H1 (cell line): ENCODE measurements around the gene ELAPOR2. TPM values are rescaled to one million over a fixed set of nuclear protein-coding genes. Genes with fewer than 3 reads are reported as not detected.
"Not testable (repeated sequence)": the region's sequence is repeated elsewhere in the genome, so short reads cannot be mapped to it uniquely, and the experiment has no call there.

Experiments used
- CTCF ChIA-PET: fragments of 300-600 bp; sonication (Branson Sonifier 250); formaldehyde crosslinking; loops from one replicate; lab custom pipeline; 2021; ENCODE audit not compliant: partially characterized antibody; lab: Charles Lee
- POLR2A ChIA-PET: fragments of 300-600 bp; sonication (Branson Sonifier 250); formaldehyde crosslinking; loops from one replicate; lab custom pipeline; 2021; ENCODE audit warnings: inconsistent platforms; ENCODE audit not compliant: partially characterized antibody; lab: Charles Lee
- DNase-seq, 2 experiments: peaks; one replicate each; pipeline versions ENCODE4 v3.0.0 to v3.0.0-alpha.2; 2010 to 2022; ENCODE audit warnings: low spot score in 2 of 2, low read depth in 1 of 2, mixed read lengths in 1 of 2
- FAIRE-seq: peaks from 2 replicates; lab custom pipeline; 2011; peaks lifted over from hg19 to GRCh38; lab: Jason Lieb, UNC
- H2AFZ ChIP-seq: 2 replicates; pipeline ENCODE4 v1.8.1; 2012; ENCODE audit warnings: low read length, inconsistent platforms
- H2AK5ac ChIP-seq: 2 replicates; pipeline ENCODE4 v1.6.1; 2013; ENCODE audit warnings: low read depth, low read length
- H2BK120ac ChIP-seq: replicated peaks from 2 replicates; pipeline ENCODE3; 2013; ENCODE audit warnings: low read depth, low read length, inconsistent platforms
- H2BK12ac ChIP-seq: 2 replicates; pipeline ENCODE4 v1.6.1; 2013; ENCODE audit warnings: low read depth, low read length
- H2BK15ac ChIP-seq: 2 replicates; pipeline ENCODE4 v1.6.1; 2013; ENCODE audit warnings: low read length
- H2BK20ac ChIP-seq: 2 replicates; pipeline ENCODE4 v1.6.1; 2013; ENCODE audit warnings: low read length
- H2BK5ac ChIP-seq: 2 replicates; pipeline ENCODE4 v1.6.1; 2013; ENCODE audit warnings: low read depth, low read length
- H3K14ac ChIP-seq: 2 replicates; pipeline ENCODE4 v1.6.1; 2013; ENCODE audit warnings: inconsistent platforms; ENCODE audit not compliant: insufficient read length
- H3K18ac ChIP-seq: 2 replicates; pipeline ENCODE4 v1.6.1; 2013; ENCODE audit warnings: low read length; ENCODE audit errors: extremely low read depth
- H3K23ac ChIP-seq: 2 replicates; pipeline ENCODE4 v1.6.1; 2013; ENCODE audit warnings: inconsistent platforms; ENCODE audit not compliant: insufficient read length
- H3K23me2 ChIP-seq: 2 replicates; pipeline ENCODE4 v1.6.1; 2013; ENCODE audit warnings: low read depth, low read length
- H3K27ac ChIP-seq: 2 replicates; pipeline ENCODE4 v1.6.1; 2011; ENCODE audit warnings: low read depth, low read length, inconsistent platforms
- H3K27me3 ChIP-seq, 4 experiments: replicated peaks in 1 of 4; 1 replicate in 1 of 4; 2 replicates in 3 of 4; pipeline versions ENCODE4 v1.6.1 to v1.8.1; 2011 to 2013; ENCODE audit warnings: low read length in 3 of 4, mild to moderate bottlenecking in 3 of 4, inconsistent platforms in 2 of 4, mixed read lengths in 2 of 4, moderate library complexity in 1 of 4; ENCODE audit not compliant: control insufficient read depth in 3 of 4, insufficient read depth in 3 of 4; ENCODE audit errors: extremely low read depth in 1 of 4
- H3K36me3 ChIP-seq, 4 experiments: 2 replicates each; pipeline versions ENCODE4 v1.6.1 to v1.8.1; 2011 to 2013; ENCODE audit warnings: mild to moderate bottlenecking in 4 of 4, low read length in 3 of 4, moderate library complexity in 2 of 4, control low read depth in 1 of 4, inconsistent platforms in 1 of 4; ENCODE audit not compliant: insufficient read depth in 4 of 4, control insufficient read depth in 2 of 4
- H3K4ac ChIP-seq: replicated peaks from 2 replicates; pipeline ENCODE3; 2013; ENCODE audit warnings: low read length, low read depth, mixed read lengths, inconsistent platforms; ENCODE audit not compliant: insufficient read length
- H3K4me1 ChIP-seq, 4 experiments: replicated peaks in 1 of 4; 1 replicate in 1 of 4; 2 replicates in 3 of 4; pipeline versions ENCODE4 v1.6.1 to v1.8.1; 2011 to 2013; ENCODE audit warnings: low read length in 3 of 4, inconsistent platforms in 2 of 4, mixed read lengths in 1 of 4; ENCODE audit not compliant: insufficient read depth in 4 of 4, control insufficient read depth in 3 of 4
- H3K4me2 ChIP-seq, 2 experiments: 2 replicates each; pipeline versions ENCODE4 v1.6.1 to v1.8.1; 2011 to 2013; ENCODE audit warnings: low read depth in 2 of 2, low read length in 2 of 2, control low read depth in 1 of 2, inconsistent platforms in 1 of 2, mild to moderate bottlenecking in 1 of 2; ENCODE audit not compliant: insufficient read depth in 1 of 2
- H3K4me3 ChIP-seq, 4 experiments: fragments of 200-600, 300-600 bp in 1 of 4; sonication (generic), shearing (Covaris generic), sonication (Bioruptor Twin) in 1 of 4; 2 replicates each; pipeline versions ENCODE4 v1.5.1 to v1.8.1; 2011 to 2016; ENCODE audit warnings: low read length in 4 of 4, low read depth in 3 of 4, control low read depth in 2 of 4, inconsistent platforms in 2 of 4, mild to moderate bottlenecking in 2 of 4, mixed read lengths in 1 of 4, moderate library complexity in 1 of 4; ENCODE audit not compliant: insufficient read depth in 2 of 4; ENCODE audit errors: extremely low read depth in 1 of 4
- H3K56ac ChIP-seq: replicated peaks from 2 replicates; pipeline ENCODE3; 2013; ENCODE audit warnings: low read depth, mild to moderate bottlenecking, mixed read lengths, low read length, inconsistent platforms; ENCODE audit not compliant: insufficient read length
- H3K79me1 ChIP-seq: 2 replicates; pipeline ENCODE4 v1.6.1; 2013; ENCODE audit warnings: low read depth, low read length, control low read depth
- H3K79me2 ChIP-seq, 2 experiments: 2 replicates each; pipeline versions ENCODE4 v1.6.1 to v1.8.1; 2012 to 2013; ENCODE audit warnings: low read length in 2 of 2, mild to moderate bottlenecking in 2 of 2, inconsistent platforms in 1 of 2; ENCODE audit not compliant: insufficient read depth in 2 of 2, control insufficient read depth in 1 of 2
- H3K9ac ChIP-seq, 4 experiments: replicated peaks in 1 of 4; 1 replicate in 1 of 4; 2 replicates in 3 of 4; pipeline versions ENCODE4 v1.6.1 to v1.8.1; 2011 to 2013; ENCODE audit warnings: low read depth in 3 of 4, low read length in 3 of 4, control low read depth in 2 of 4, mild to moderate bottlenecking in 2 of 4, moderate library complexity in 2 of 4, inconsistent platforms in 1 of 4; ENCODE audit errors: extremely low read depth in 1 of 4
- H3K9me3 ChIP-seq, 2 experiments: 2 replicates each; pipeline versions ENCODE4 v1.6.1 to v1.8.1; 2012 to 2013; ENCODE audit warnings: mild to moderate bottlenecking in 2 of 2, moderate library complexity in 2 of 2, control low read depth in 1 of 2, inconsistent platforms in 1 of 2, low read depth in 1 of 2, low read length in 1 of 2, mixed read lengths in 1 of 2; ENCODE audit not compliant: insufficient read depth in 2 of 2
- H4K20me1 ChIP-seq, 2 experiments: replicated peaks in 1 of 2; 2 replicates each; pipeline versions ENCODE3 to v1.8.1; 2011 to 2013; ENCODE audit warnings: inconsistent platforms in 2 of 2, low read length in 2 of 2, mild to moderate bottlenecking in 1 of 2; ENCODE audit not compliant: insufficient read depth in 2 of 2, control insufficient read depth in 1 of 2
- H4K5ac ChIP-seq: 2 replicates; pipeline ENCODE4 v1.6.1; 2013; ENCODE audit warnings: low read length, low read depth, mixed read lengths, inconsistent platforms; ENCODE audit not compliant: insufficient read length
- H4K8ac ChIP-seq: 2 replicates; pipeline ENCODE4 v1.8.0; 2013; ENCODE audit warnings: mild to moderate bottlenecking, moderate library complexity, low read length, inconsistent platforms; ENCODE audit not compliant: insufficient read depth; ENCODE audit errors: extremely low read depth
- H4K91ac ChIP-seq: replicated peaks from 2 replicates; pipeline ENCODE3; 2013; ENCODE audit warnings: low read length, mixed read lengths, inconsistent platforms; ENCODE audit not compliant: insufficient read length
- WGBS, 2 experiments: shearing (Covaris generic) in 1 of 2; methylation state at CpG; one replicate each; pipeline versions ENCODE4 v1.1.6 to v1.1.7; 2013 to 2015; ENCODE audit warnings: low lambda C conversion rate in 2 of 2, mixed read lengths in 2 of 2, inconsistent platforms in 1 of 2, low coverage in 1 of 2, missing lambda C conversion rate in 1 of 2; ENCODE audit not compliant: insufficient replicate concordance in 2 of 2, insufficient coverage in 1 of 2, insufficient read length in 1 of 2; ENCODE audit errors: extremely low coverage in 1 of 2, missing lambda C conversion rate in 1 of 2; 5-methylcytosine and 5-hydroxymethylcytosine counted together
- polyA plus RNA-seq, 7 experiments: library from polyadenylated mRNA; depleted of rRNA in 3 of 7; stranded (reverse) in 5 of 7; unstranded in 2 of 7; fragments of >200 nt in 5 of 7; fragments of 200-250 nt in 2 of 7; gene quantifications; 1 replicate in 5 of 7; 2 replicates in 1 of 7; 4 replicates in 1 of 7; pipeline versions ENCODE4 v1.2.1 to v1.2.3, GENCODE V29; 2011 to 2013; ENCODE audit warnings: missing spikeins in 2 of 7, mixed read lengths in 2 of 7
- total RNA-seq: library from RNA; stranded (reverse); fragmentation: NEBNext Ultra II Directional; extraction: Animal tissue kit (Norgen Biotek cat#: 25700); gene quantifications from 2 replicates; pipeline ENCODE4 v1.2.1, GENCODE V29; 2021

ELAPOR2 gene
- total and polyA plus RNA-seq, 2 of the 8 experiments (the other 6 are each of a cell fraction or from before 2014, with no cell fraction given): 12.9 to 32.9 TPM

- H4K5ac ChIP-seq, H3K79me2 ChIP-seq, H2BK12ac ChIP-seq, FAIRE-seq, POLR2A ChIA-PET, H2BK120ac ChIP-seq, H2BK15ac ChIP-seq, H3K9me3 ChIP-seq, H2AFZ ChIP-seq, H4K91ac ChIP-seq, DNase-seq, H4K20me1 ChIP-seq, H3K36me3 ChIP-seq, H3K23me2 ChIP-seq, H4K8ac ChIP-seq, H3K27me3 ChIP-seq, H3K9ac ChIP-seq, CTCF ChIA-PET, H3K14ac ChIP-seq, H3K4me3 ChIP-seq, H3K18ac ChIP-seq, H3K4ac ChIP-seq, H3K23ac ChIP-seq, H3K4me1 ChIP-seq, H3K79me1 ChIP-seq, H2BK20ac ChIP-seq, H2AK5ac ChIP-seq, H3K56ac ChIP-seq, H2BK5ac ChIP-seq, H3K4me2 ChIP-seq, H3K27ac ChIP-seq: not testable (repeated sequence)
- WGBS, 2 experiments: 90% methylated on average over 2 of the region's 2 CpGs; no CpG with 5 or more reads in 1 of the 2 experiments
Measured at GRCh38 chr7:87097375-87097774, 37.9 kb upstream of the ELAPOR2 start.
